Activated naive CD8-positive, alpha-beta T cell treated with anti-CD3 and anti-CD28 coated beads for 36 hours (primary cell): ENCODE data around the gene GHITM. TPM values are rescaled to one million over a fixed set of nuclear protein-coding genes. Genes with fewer than 3 reads are reported as not detected.
"Not testable (repeated sequence)": the region's sequence is repeated elsewhere in the genome, so short reads cannot be mapped to it uniquely, and the experiment has no call there.

Experiments used
- DNase-seq: peaks from one replicate; pipeline ENCODE4 v3.0.0; 2021
- H3K27ac Mint-ChIP-seq: one replicate; pipeline ENCODE4 v1.8.0; 2022; ENCODE audit warnings: mild to moderate bottlenecking, moderate library complexity, mixed read lengths
- H3K27me3 Mint-ChIP-seq: one replicate; pipeline ENCODE4 v1.8.0; 2022; ENCODE audit warnings: mild to moderate bottlenecking, mixed read lengths
- H3K36me3 Mint-ChIP-seq: one replicate; pipeline ENCODE4 v1.8.0; 2021; ENCODE audit warnings: mild to moderate bottlenecking, mixed read lengths
- H3K4me1 Mint-ChIP-seq: one replicate; pipeline ENCODE4 v1.8.0; 2021; ENCODE audit warnings: mixed read lengths
- H3K4me3 Mint-ChIP-seq: one replicate; pipeline ENCODE4 v1.8.0; 2022; ENCODE audit warnings: mild to moderate bottlenecking, moderate library complexity, mixed read lengths
- H3K9me3 Mint-ChIP-seq: one replicate; pipeline ENCODE4 v1.8.0; 2022; ENCODE audit warnings: mixed read lengths
- total RNA-seq, 2 experiments: library from RNA; stranded (reverse); gene quantifications; one replicate each; pipeline ENCODE4 v1.2.3, GENCODE V29; 2021

GHITM gene, protein sequence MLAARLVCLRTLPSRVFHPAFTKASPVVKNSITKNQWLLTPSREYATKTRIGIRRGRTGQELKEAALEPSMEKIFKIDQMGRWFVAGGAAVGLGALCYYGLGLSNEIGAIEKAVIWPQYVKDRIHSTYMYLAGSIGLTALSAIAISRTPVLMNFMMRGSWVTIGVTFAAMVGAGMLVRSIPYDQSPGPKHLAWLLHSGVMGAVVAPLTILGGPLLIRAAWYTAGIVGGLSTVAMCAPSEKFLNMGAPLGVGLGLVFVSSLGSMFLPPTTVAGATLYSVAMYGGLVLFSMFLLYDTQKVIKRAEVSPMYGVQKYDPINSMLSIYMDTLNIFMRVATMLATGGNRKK
- total RNA-seq, result 100 to 1,000 TPM; 218 to 227 TPM

DNA sequence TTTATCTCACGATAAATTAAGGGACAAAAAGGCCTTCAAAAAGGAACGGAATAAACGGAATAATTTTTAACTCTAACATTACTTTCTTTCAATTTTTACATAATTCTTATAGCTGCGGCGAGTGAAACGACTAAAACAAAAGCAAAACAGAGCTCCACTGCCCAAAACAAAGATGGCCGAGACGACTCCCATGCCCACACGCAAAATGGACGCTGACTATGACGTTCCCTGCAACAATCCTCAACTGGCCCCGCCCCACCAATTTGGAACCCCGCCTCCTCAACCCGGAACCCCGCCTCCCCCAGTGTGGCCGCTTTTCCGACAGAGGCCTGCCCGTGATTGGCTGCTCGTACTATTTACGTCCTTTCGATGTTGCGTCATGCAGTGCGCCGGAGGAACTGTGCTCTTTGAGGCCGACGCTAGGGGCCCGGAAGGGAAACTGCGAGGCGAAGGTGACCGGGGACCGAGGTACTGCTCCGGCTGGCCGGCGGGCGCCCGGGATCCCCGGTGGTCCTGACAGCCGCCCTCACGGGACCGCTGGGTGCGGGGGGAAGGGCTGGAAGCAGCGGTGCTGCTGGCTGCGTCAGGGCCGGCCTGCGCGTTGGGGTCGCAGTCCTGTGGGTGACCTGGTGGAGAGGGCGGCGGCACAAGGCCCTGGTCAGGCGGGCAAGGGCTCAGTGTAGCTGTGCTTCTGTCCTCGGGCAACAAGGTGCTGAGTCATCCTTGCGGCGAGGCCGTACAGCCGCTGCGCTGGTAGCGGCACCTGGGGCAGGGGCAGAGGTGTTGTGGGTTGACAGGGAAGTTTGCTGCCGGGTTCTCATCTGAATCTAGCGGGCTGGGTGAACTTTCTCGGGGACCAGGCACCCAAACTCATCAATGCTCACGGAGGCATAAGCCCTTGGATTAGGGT, at the start of gene GHITM:
TSS of gene GHITM (plus strand) at position 384 of the 910 bp plus-strand sequence. CDS start 1,992 bp downstream, outside the sequence.
- Mint-ChIP-seq H3K27me3 (peaks cover 3% of the 10 kb centered on the region), H3K9me3 (no peaks in the 10 kb centered on the region), H3K27ac (peak within 1 kb of the TSS; percentile 98), H3K4me3 (peak within 1 kb of the TSS; percentile 95), H3K4me1 (peaks cover 28% of the 10 kb centered on the region), H3K36me3 (peaks cover 24% of the 10 kb centered on the region)
- peak; percentile 98 for DNase-seq

- Mint-ChIP-seq H3K9me3 (no peaks in the 10 kb centered on the region), H3K27ac (no peak overlapping the region), H3K27me3 (peaks cover 3% of the 10 kb centered on the region), H3K36me3 (no peaks in the 10 kb centered on the region), H3K4me3 (no peak overlapping the region), H3K4me1 (no peaks in the 10 kb centered on the region)
- no peak for DNase-seq
Measured at GRCh38 chr10:84095811-84096497, 43.4 kb upstream of the GHITM start.

GRCh38 chr10:84097787-84098353, 41.4 kb upstream of the GHITM start:
- no peaks in the 10 kb centered on the region for H3K4me1 Mint-ChIP-seq
- H3K9me3 Mint-ChIP-seq, result no peaks in the 10 kb centered on the region
- H3K27me3 Mint-ChIP-seq, result peaks cover 6% of the 10 kb centered on the region
- no peaks in the 10 kb centered on the region for H3K36me3 Mint-ChIP-seq
- DNase-seq, result no peak
- no peak overlapping the region for H3K4me3 Mint-ChIP-seq
- H3K27ac Mint-ChIP-seq, result no peak overlapping the region

DNA sequence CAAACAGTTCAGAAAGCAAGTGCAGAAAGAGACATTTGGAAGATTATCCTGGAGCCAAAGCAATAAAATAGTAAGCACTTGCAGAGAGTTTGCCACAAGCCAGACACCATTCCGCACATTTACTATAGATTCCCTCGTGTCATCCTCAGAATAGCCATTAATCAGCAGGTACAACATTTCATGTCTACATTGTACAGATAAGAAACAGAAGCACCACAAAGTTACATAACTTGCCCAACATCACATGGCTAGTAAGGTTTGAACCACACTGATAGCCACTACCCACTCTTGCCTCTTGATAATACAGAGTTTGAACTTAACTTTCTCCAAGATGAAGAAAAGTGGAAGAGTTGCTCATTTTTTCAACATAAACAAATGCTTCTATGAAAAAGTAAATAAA, 40.6 kb upstream of the GHITM start:
- H3K4me1 Mint-ChIP-seq, result no peaks in the 10 kb centered on the region
- H3K27ac Mint-ChIP-seq, result no peak overlapping the region
- peaks cover 6% of the 10 kb centered on the region for H3K27me3 Mint-ChIP-seq
- no peak overlapping the region for H3K4me3 Mint-ChIP-seq
- H3K36me3 Mint-ChIP-seq, result no peaks in the 10 kb centered on the region
- no peaks in the 10 kb centered on the region for H3K9me3 Mint-ChIP-seq
- no peak for DNase-seq

- no peak overlapping the region for H3K4me3 Mint-ChIP-seq
- no peaks in the 10 kb centered on the region for H3K36me3 Mint-ChIP-seq
- H3K27me3 Mint-ChIP-seq, result peaks cover 6% of the 10 kb centered on the region
- H3K4me1 Mint-ChIP-seq, result no peaks in the 10 kb centered on the region
- DNase-seq, result no peak
- H3K27ac Mint-ChIP-seq, result no peak overlapping the region
- no peaks in the 10 kb centered on the region for H3K9me3 Mint-ChIP-seq
Measured at GRCh38 chr10:84101042-84101441, 38.3 kb upstream of the GHITM start.

- Mint-ChIP-seq H3K27me3 (peaks cover 5% of the 10 kb centered on the region), H3K27ac (no peak overlapping the region)
- DNase-seq, result no peak
Measured at GRCh38 chr10:84108797-84109196, 30.5 kb upstream of the GHITM start.

GRCh38 chr10:84109772-84110171, 29.5 kb upstream of the GHITM start:
- not testable (repeated sequence) for H3K27ac Mint-ChIP-seq, H3K27me3 Mint-ChIP-seq, H3K4me3 Mint-ChIP-seq, H3K4me1 Mint-ChIP-seq, DNase-seq, H3K9me3 Mint-ChIP-seq, H3K36me3 Mint-ChIP-seq

More at GRCh38 chr10:84108797-84109196, 30.5 kb upstream of the GHITM start:
- H3K9me3 Mint-ChIP-seq, result no peaks in the 10 kb centered on the region
- H3K36me3 Mint-ChIP-seq, result no peaks in the 10 kb centered on the region
- no peaks in the 10 kb centered on the region for H3K4me1 Mint-ChIP-seq
- H3K4me3 Mint-ChIP-seq, result no peak overlapping the region

- not testable (repeated sequence) for H3K36me3 Mint-ChIP-seq, DNase-seq, H3K27ac Mint-ChIP-seq, H3K9me3 Mint-ChIP-seq, H3K4me1 Mint-ChIP-seq, H3K4me3 Mint-ChIP-seq
- H3K27me3 Mint-ChIP-seq, result peaks cover 20% of the 10 kb centered on the region
Measured at GRCh38 chr10:84113468-84113867, 25.8 kb upstream of the GHITM start.

- H3K27me3 Mint-ChIP-seq, result peaks cover 27% of the 10 kb centered on the region
- H3K27ac Mint-ChIP-seq, result no peak overlapping the region
- no peak overlapping the region for H3K4me3 Mint-ChIP-seq
- no peaks in the 10 kb centered on the region for H3K36me3 Mint-ChIP-seq
- peaks cover 4% of the 10 kb centered on the region for H3K4me1 Mint-ChIP-seq
- no peak for DNase-seq
- no peaks in the 10 kb centered on the region for H3K9me3 Mint-ChIP-seq
Measured at GRCh38 chr10:84114088-84114667, 25.1 kb upstream of the GHITM start.

GRCh38 chr10:84117204-84117603, 22.1 kb upstream of the GHITM start:
- not testable (repeated sequence) for H3K4me3 Mint-ChIP-seq, H3K9me3 Mint-ChIP-seq, H3K36me3 Mint-ChIP-seq, H3K4me1 Mint-ChIP-seq, DNase-seq, H3K27ac Mint-ChIP-seq
- peaks cover 22% of the 10 kb centered on the region for H3K27me3 Mint-ChIP-seq

DNA sequence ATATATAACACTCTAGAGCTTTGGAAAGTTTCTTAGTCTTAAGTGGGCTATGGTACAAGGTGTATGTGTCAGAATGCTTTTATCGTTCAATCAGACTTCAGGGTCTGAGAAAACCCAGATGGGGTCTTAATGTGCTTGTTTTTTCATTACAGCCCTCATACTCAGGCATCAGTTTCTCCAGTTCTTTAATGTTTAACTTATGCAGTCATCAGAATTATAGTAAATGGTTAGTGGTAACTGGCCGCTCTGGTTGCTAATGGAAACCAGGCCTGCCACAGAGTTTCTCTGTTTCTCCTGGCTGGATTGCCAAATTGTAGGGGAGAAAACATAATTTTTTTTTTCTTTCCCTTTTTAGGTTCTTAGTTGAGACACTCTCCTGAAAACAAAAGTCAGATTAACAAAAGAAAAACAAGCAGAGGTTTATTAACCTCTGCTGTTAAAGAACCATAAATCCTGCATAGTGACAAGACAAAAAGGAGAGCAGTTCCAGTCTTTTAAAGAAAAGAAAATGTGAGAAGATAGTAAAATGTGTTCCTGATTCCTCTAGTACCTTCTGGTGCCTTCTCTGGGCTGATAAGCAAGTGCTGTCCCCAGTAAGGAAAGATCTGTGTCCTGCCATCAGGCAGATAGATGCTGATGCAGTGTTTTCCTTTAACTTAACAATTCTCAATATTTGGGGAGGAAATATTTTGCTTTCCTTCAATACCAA, 21.5 kb upstream of the GHITM start:
- Mint-ChIP-seq H3K4me3 (no peak overlapping the region), H3K27me3 (peaks cover 22% of the 10 kb centered on the region), H3K9me3 (no peaks in the 10 kb centered on the region), H3K36me3 (no peaks in the 10 kb centered on the region), H3K27ac (no peak overlapping the region), H3K4me1 (peaks cover 4% of the 10 kb centered on the region)
- DNase-seq, result no peak

- Mint-ChIP-seq H3K36me3 (no peaks in the 10 kb centered on the region), H3K4me1 (peaks cover 4% of the 10 kb centered on the region), H3K27ac (no peak overlapping the region), H3K4me3 (no peak overlapping the region), H3K27me3 (peaks cover 22% of the 10 kb centered on the region), H3K9me3 (no peaks in the 10 kb centered on the region)
- DNase-seq, result no peak
Measured at GRCh38 chr10:84118395-84119006, 20.8 kb upstream of the GHITM start.

DNA sequence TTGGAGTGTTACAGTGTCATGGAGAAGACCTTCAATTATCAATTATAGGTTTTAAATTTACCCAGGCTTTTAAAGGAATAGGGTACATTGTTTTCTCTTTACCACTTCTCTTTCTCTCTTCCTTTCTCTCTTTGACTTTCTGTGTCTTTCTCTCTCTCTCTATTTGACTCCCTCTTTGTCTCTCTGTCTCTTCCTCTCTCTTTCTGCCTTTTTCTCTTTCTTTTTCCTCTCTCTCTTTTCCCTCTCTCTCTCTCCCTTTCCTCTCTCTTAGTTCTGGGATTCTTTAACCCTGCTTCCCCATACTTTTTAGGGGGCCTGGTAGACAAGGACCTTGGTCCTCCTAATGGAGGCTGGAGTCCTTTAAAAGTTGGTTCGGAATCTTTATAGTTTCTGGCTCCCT, 15.9 kb upstream of the GHITM start:
- no peak overlapping the region for H3K4me3 Mint-ChIP-seq
- no peak for DNase-seq
- H3K27ac Mint-ChIP-seq, result no peak overlapping the region
- H3K9me3 Mint-ChIP-seq, result peaks cover 15% of the 10 kb centered on the region
- peaks cover 5% of the 10 kb centered on the region for H3K36me3 Mint-ChIP-seq
- no peaks in the 10 kb centered on the region for H3K4me1 Mint-ChIP-seq
- peaks cover 13% of the 10 kb centered on the region for H3K27me3 Mint-ChIP-seq
